PFSK-1 (cell line): ENCODE data around the gene TAF10.

Experiments
- FOXP2 ChIP-seq: optimal IDR thresholded peaks from 2 replicates; pipeline ENCODE3; 2011; ENCODE audit warnings: borderline replicate concordance, control low read depth, inconsistent platforms; ENCODE audit not compliant: insufficient read depth; ENCODE audit errors: extremely low read length, extremely low read depth
- POLR2AphosphoS5 ChIP-seq: IDR thresholded peaks from 2 replicates; pipeline ENCODE4 v1.6.1; 2012; ENCODE audit warnings: low read depth, mild to moderate bottlenecking, control low read depth, low read length, moderate library complexity
- REST ChIP-seq, 2 experiments: IDR thresholded peaks; 2 replicates each; pipeline versions ENCODE4 v1.6.1 to v1.8.0; 2011 to 2012; ENCODE audit warnings: low read depth in 2 of 2, low read length in 2 of 2, control low read depth in 1 of 2, inconsistent platforms in 1 of 2, mild to moderate bottlenecking in 1 of 2, moderate library complexity in 1 of 2; ENCODE audit not compliant: insufficient read depth in 1 of 2
- SIN3A ChIP-seq: IDR thresholded peaks from 2 replicates; pipeline ENCODE4 v1.6.1; 2012; ENCODE audit warnings: mild to moderate bottlenecking, low read length, moderate library complexity, borderline replicate concordance; ENCODE audit not compliant: insufficient read depth
- TAF1 ChIP-seq: IDR thresholded peaks from 2 replicates; pipeline ENCODE4 v1.6.1; 2012; ENCODE audit warnings: low read length, control low read depth, borderline replicate concordance; ENCODE audit not compliant: insufficient read depth

GRCh38 chr11:6627762-6628241 lies 15.8 kb upstream of the TAF10 start:
- TF ChIP-seq POLR2AphosphoS5 (no peak), TAF1 (no peak), REST (IDR thresholded peaks at IDR 0.05; ENCODE audit: insufficient read depth in 1 of 2, low read depth in 2 of 2, low read length in 2 of 2) (no peak), SIN3A (no peak), FOXP2 (no peak)
